B cell (primary cell): ENCODE data around the gene MUC6. TPM values are rescaled to one million over a fixed set of nuclear protein-coding genes. Genes with fewer than 3 reads are reported as not detected.

Source experiments
- ATAC-seq: fragments of 200-7000 bp; cut with Tn5 transposase; one replicate; pipeline ENCODE4 v1.10.0; 2021; ENCODE audit warnings: low read depth, mild to moderate bottlenecking, moderate number of reproducible peaks, moderate library complexity
- CTCF ChIA-PET: fragments of 350-600 bp; sonication (Branson Sonifier 250); formaldehyde crosslinking; loops from one replicate; lab custom pipeline; 2021; ENCODE audit warnings: antibody characterized with exemption, inconsistent platforms; lab: Charles Lee
- POLR2A ChIA-PET: fragments of 350-600 bp; sonication (Branson Sonifier 250); formaldehyde crosslinking; loops from one replicate; lab custom pipeline; 2021; ENCODE audit warnings: antibody characterized with exemption; lab: Charles Lee
- DNase-seq: peaks from one replicate; pipeline ENCODE4 v3.0.0; 2013
- H2AFZ ChIP-seq: 2 replicates; pipeline ENCODE4 v1.6.1; 2012; ENCODE audit warnings: mild to moderate bottlenecking, low read depth, low read length; ENCODE audit not compliant: insufficient read depth, poor library complexity, severe bottlenecking
- H3K27ac ChIP-seq, 2 donors: 1 replicate in 1 of 2; 2 replicates in 1 of 2; pipeline ENCODE4 v1.5.1; 2012 to 2013; ENCODE audit warnings: low read length in 2 of 2, mild to moderate bottlenecking in 2 of 2, moderate library complexity in 1 of 2
- H3K27me3 ChIP-seq, 4 experiments: fragments of 200-600 bp in 1 of 4; sonication (generic) in 1 of 4; replicated peaks in 1 of 4; 1 replicate in 2 of 4; 2 replicates in 2 of 4; pipeline versions ENCODE4 v1.6.1 to v1.7.0; 2013 to 2016; ENCODE audit warnings: low read length in 3 of 4, mild to moderate bottlenecking in 2 of 4, mixed read lengths in 1 of 4, moderate library complexity in 1 of 4; ENCODE audit not compliant: insufficient read depth in 4 of 4, control insufficient read depth in 3 of 4; ENCODE audit errors: control extremely low read depth in 1 of 4
- H3K36me3 ChIP-seq, 2 experiments: replicated peaks in 1 of 2; 1 replicate in 1 of 2; 2 replicates in 1 of 2; pipeline versions ENCODE4 v1.6.1 to v1.7.1; 2013; ENCODE audit warnings: low read length in 1 of 2; ENCODE audit not compliant: insufficient read depth in 2 of 2, control insufficient read depth in 1 of 2; ENCODE audit errors: control extremely low read depth in 1 of 2, extremely low read depth in 1 of 2
- H3K4me1 ChIP-seq, 2 donors: fragments of 200-600 bp in 1 of 2; sonication (generic) in 1 of 2; 1 replicate in 1 of 2; 2 replicates in 1 of 2; pipeline versions ENCODE4 v1.5.1 to v1.6.1; 2013 to 2017; ENCODE audit warnings: low read length in 2 of 2; ENCODE audit not compliant: control insufficient read depth in 2 of 2, insufficient read depth in 2 of 2
- H3K4me2 ChIP-seq: replicated peaks from 2 replicates; pipeline ENCODE3; 2012; ENCODE audit warnings: mild to moderate bottlenecking, low read depth, low read length; ENCODE audit not compliant: poor library complexity, severe bottlenecking
- H3K4me3 ChIP-seq, 5 experiments: fragments of 200-600 bp in 1 of 5; sonication (generic) in 1 of 5; 1 replicate in 3 of 5; 2 replicates in 2 of 5; pipeline versions ENCODE4 v1.5.1 to v1.7.0; 2011 to 2016; ENCODE audit warnings: low read length in 4 of 5, mild to moderate bottlenecking in 4 of 5, low read depth in 2 of 5, control low read depth in 1 of 5, moderate library complexity in 1 of 5; ENCODE audit not compliant: insufficient read depth in 1 of 5; ENCODE audit errors: control extremely low read depth in 1 of 5, extremely low read depth in 1 of 5
- H3K79me2 ChIP-seq: fragments of 200-600 bp; sonication (generic); one replicate; pipeline ENCODE4 v1.6.0; 2016; ENCODE audit warnings: low read length; ENCODE audit not compliant: control insufficient read depth, insufficient read depth
- H3K9ac ChIP-seq: fragments of 200-600 bp; sonication (generic); 2 replicates; pipeline ENCODE4 v1.6.1; 2017; ENCODE audit warnings: mild to moderate bottlenecking, low read length, moderate library complexity
- H3K9me3 ChIP-seq, 3 donors: one replicate each; pipeline versions ENCODE4 v1.6.1 to v1.7.1; 2013; ENCODE audit warnings: low read length in 2 of 3; ENCODE audit not compliant: control insufficient read depth in 2 of 3, insufficient read depth in 1 of 3; ENCODE audit errors: control extremely low read depth in 1 of 3
- H4K20me1 ChIP-seq: 2 replicates; pipeline ENCODE4 v1.6.0; 2012; ENCODE audit warnings: mild to moderate bottlenecking, low read length; ENCODE audit not compliant: insufficient read depth, control insufficient read depth, poor library complexity, severe bottlenecking
- H3K27ac Mint-ChIP-seq: one replicate; pipeline ENCODE4 v1.8.0; 2021; ENCODE audit warnings: mixed read lengths
- H3K27me3 Mint-ChIP-seq: one replicate; pipeline ENCODE4 v1.8.0; 2021; ENCODE audit warnings: mixed read lengths
- H3K4me1 Mint-ChIP-seq: one replicate; pipeline ENCODE4 v1.8.0; 2021; ENCODE audit warnings: mixed read lengths
- H3K4me3 Mint-ChIP-seq: one replicate; pipeline ENCODE4 v1.8.0; 2021; ENCODE audit warnings: mixed read lengths
- H3K9me3 Mint-ChIP-seq: one replicate; pipeline ENCODE4 v1.8.0; 2022; ENCODE audit warnings: mixed read lengths; ENCODE audit not compliant: insufficient read depth
- EZH2 ChIP-seq: IDR thresholded peaks from 2 replicates; pipeline ENCODE4 v1.6.1; 2012; ENCODE audit warnings: borderline replicate concordance, low read depth, mild to moderate bottlenecking, moderate library complexity, low read length; ENCODE audit not compliant: insufficient read depth, poor library complexity, severe bottlenecking
- WGBS: methylation state at CpG from one replicate; pipeline ENCODE4 v1.1.5; 2013; ENCODE audit warnings: missing lambda C conversion rate; ENCODE audit not compliant: insufficient coverage; 5-methylcytosine and 5-hydroxymethylcytosine counted together
- intact Hi-C: fragments of 100-400 bp; cut with micrococcal nuclease; formaldehyde crosslinking; loops from one replicate; pipeline ENCODE4 v1.10.0; 2022
- polyA plus RNA-seq: library from polyadenylated mRNA; depleted of rRNA; stranded (reverse); fragments of >200 nt; gene quantifications from 2 replicates; pipeline ENCODE4 v1.2.3, GENCODE V29; 2012
- total RNA-seq, 2 donors: library from RNA; stranded (reverse); fragments of 120-200 nt in 1 of 2; gene quantifications; 1 replicate in 1 of 2; 2 replicates in 1 of 2; pipeline versions ENCODE4 v1.2.3 to v1.2.4, GENCODE V29; 2013 to 2022
- TF ChIP-seq, protein P1 (sequence below): fragments of 200-600 bp; IDR thresholded peaks from one replicate; pipeline ENCODE4 v1.8.0; 2022; ENCODE audit warnings: antibody characterized with exemption, mild to moderate bottlenecking

The MUC6 gene
- total and polyA plus RNA-seq, 2 donors (not counting 1 experiment from before 2014, with no cell fraction given), result not detected

DNA sequence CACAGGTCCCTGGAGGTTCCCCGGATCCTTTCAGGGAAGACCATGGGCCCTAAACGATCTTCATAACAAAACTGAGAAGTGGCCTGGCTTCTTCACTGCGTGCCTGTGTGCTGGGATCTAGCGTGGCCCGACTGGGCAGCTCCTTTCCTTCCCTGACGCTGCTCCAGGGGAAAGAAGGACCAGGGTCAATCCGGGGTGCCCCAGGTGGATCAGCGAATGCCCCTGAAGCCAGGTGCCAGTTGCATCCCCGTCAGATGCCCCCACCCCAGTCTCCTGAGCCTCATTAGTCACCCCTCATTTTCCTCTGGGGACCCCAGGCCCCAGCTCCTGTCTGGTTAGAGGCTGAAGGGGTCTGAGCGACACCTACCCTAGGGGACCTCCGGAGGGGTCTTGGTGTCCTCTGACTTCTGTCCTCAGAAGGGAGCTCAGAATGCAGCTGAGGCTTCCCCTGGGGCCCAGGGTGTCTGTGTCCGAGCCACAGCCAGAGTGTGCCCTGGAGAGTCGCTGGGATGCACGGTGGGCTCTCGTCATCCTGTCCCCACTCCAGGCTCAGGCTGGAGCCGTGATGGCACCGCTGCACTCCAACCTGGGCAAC, 18.7 kb upstream of the MUC6 start:
- peaks cover 14% of the 10 kb centered on the region for H3K27me3 Mint-ChIP-seq
- no peak for TF ChIP-seq EZH2
- TF ChIP-seq, protein P1, sequence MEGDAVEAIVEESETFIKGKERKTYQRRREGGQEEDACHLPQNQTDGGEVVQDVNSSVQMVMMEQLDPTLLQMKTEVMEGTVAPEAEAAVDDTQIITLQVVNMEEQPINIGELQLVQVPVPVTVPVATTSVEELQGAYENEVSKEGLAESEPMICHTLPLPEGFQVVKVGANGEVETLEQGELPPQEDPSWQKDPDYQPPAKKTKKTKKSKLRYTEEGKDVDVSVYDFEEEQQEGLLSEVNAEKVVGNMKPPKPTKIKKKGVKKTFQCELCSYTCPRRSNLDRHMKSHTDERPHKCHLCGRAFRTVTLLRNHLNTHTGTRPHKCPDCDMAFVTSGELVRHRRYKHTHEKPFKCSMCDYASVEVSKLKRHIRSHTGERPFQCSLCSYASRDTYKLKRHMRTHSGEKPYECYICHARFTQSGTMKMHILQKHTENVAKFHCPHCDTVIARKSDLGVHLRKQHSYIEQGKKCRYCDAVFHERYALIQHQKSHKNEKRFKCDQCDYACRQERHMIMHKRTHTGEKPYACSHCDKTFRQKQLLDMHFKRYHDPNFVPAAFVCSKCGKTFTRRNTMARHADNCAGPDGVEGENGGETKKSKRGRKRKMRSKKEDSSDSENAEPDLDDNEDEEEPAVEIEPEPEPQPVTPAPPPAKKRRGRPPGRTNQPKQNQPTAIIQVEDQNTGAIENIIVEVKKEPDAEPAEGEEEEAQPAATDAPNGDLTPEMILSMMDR, result no peak
- ATAC-seq, result no peak
- Histone ChIP-seq H3K4me2 (no peak overlapping the region), H3K9me3 (no peaks in the 10 kb centered on the region), H4K20me1 (no peaks in the 10 kb centered on the region), H3K36me3 (no peaks in the 10 kb centered on the region), H3K9ac (no peak overlapping the region), H3K27ac (no peak overlapping the region), H3K4me1 (peaks cover 4 to 6% of the 10 kb centered on the region in 2 donors), H3K79me2 (no peaks in the 10 kb centered on the region), H3K27me3 (peaks cover 0 to 18% (median under 1%) of the 10 kb centered on the region in 4 experiments), H3K4me3 (no peak overlapping the region), H2AFZ (no peak overlapping the region)
- H3K4me3 Mint-ChIP-seq, result no peak overlapping the region
- 90% methylated on average over 15 of the region's 17 CpGs for WGBS
- ChIA-PET POLR2A (no interaction called here), CTCF (no interaction called here)
- peaks cover 3% of the 10 kb centered on the region for H3K4me1 Mint-ChIP-seq
- no peak for DNase-seq
- intact Hi-C loops, result no loop called here
- H3K9me3 Mint-ChIP-seq, result no peaks in the 10 kb centered on the region
- H3K27ac Mint-ChIP-seq, result no peak overlapping the region
